Activated CD4-positive, alpha-beta T cell treated with anti-CD3 and anti-CD28 coated beads, Interleukin-2, amount 10 ng/mL, durations not matched to agents 7 days and 5 days (primary cell): ENCODE results near the gene CTPS2. TPM values are rescaled to one million over a fixed set of nuclear protein-coding genes. Genes with fewer than 3 reads are reported as not detected.

Experiments used
- CTCF ChIA-PET: fragments of 350-600 bp; sonication (Branson Sonifier 250); formaldehyde crosslinking; loops from one replicate; lab custom pipeline; 2021; ENCODE audit warnings: antibody characterized with exemption; lab: Charles Lee
- POLR2A ChIA-PET: fragments of 350-600 bp; sonication (Branson Sonifier 250); formaldehyde crosslinking; loops from one replicate; lab custom pipeline; 2021; ENCODE audit warnings: antibody characterized with exemption; lab: Charles Lee
- DNase-seq: peaks from one replicate; pipeline ENCODE4 v3.0.0-alpha.2; 2020
- H3K27ac Mint-ChIP-seq: one replicate; pipeline ENCODE4 v1.8.0; 2021; ENCODE audit warnings: mild to moderate bottlenecking, moderate library complexity, mixed read lengths
- H3K27me3 Mint-ChIP-seq: one replicate; pipeline ENCODE4 v1.8.0; 2021; ENCODE audit warnings: mixed read lengths
- H3K36me3 Mint-ChIP-seq: one replicate; pipeline ENCODE4 v1.8.0; 2021; ENCODE audit warnings: low read depth, mixed read lengths
- H3K4me1 Mint-ChIP-seq: one replicate; pipeline ENCODE4 v1.8.0; 2021; ENCODE audit warnings: mixed read lengths
- H3K4me3 Mint-ChIP-seq: one replicate; pipeline ENCODE4 v1.8.0; 2021; ENCODE audit warnings: mild to moderate bottlenecking, moderate library complexity, mixed read lengths
- H3K9me3 Mint-ChIP-seq: one replicate; pipeline ENCODE4 v1.8.0; 2021; ENCODE audit warnings: mixed read lengths
- total RNA-seq, 2 experiments: library from RNA; stranded (reverse); gene quantifications; one replicate each; pipeline ENCODE4 v1.2.3, GENCODE V29; 2021

The CTPS2 gene
- total RNA-seq, 2 experiments from 2014 or later, result 4.0 to 4.1 TPM

- Mint-ChIP-seq H3K9me3 (no peaks in the 10 kb centered on the region), H3K4me3 (no peak overlapping the region), H3K36me3 (no peaks in the 10 kb centered on the region), H3K27ac (no peak overlapping the region), H3K27me3 (no peaks in the 10 kb centered on the region), H3K4me1 (no peaks in the 10 kb centered on the region)
- no peak for DNase-seq
- ChIA-PET POLR2A (no interaction called here), CTCF (interaction anchor here (0.6 kb wide), 1 partner anchor 398 kb away, joined by 3 read pairs; no protein-coding TSS in a partner anchor)
Measured at GRCh38 chrX:16665089-16665488, 47.4 kb downstream of the CTPS2 start.

GRCh38 chrX:16664626-16665025, 47.8 kb downstream of the CTPS2 start:
- no peaks in the 10 kb centered on the region for H3K27me3 Mint-ChIP-seq
- DNase-seq, result no peak
- no peaks in the 10 kb centered on the region for H3K4me1 Mint-ChIP-seq
- POLR2A ChIA-PET, result no interaction called here
- no peaks in the 10 kb centered on the region for H3K36me3 Mint-ChIP-seq
- H3K27ac Mint-ChIP-seq, result no peak overlapping the region
- H3K4me3 Mint-ChIP-seq, result no peak overlapping the region
- CTCF ChIA-PET, result interaction anchor here (0.6 kb wide), 1 partner anchor 398 kb away, joined by 3 read pairs; no protein-coding TSS in a partner anchor
- no peaks in the 10 kb centered on the region for H3K9me3 Mint-ChIP-seq

DNA sequence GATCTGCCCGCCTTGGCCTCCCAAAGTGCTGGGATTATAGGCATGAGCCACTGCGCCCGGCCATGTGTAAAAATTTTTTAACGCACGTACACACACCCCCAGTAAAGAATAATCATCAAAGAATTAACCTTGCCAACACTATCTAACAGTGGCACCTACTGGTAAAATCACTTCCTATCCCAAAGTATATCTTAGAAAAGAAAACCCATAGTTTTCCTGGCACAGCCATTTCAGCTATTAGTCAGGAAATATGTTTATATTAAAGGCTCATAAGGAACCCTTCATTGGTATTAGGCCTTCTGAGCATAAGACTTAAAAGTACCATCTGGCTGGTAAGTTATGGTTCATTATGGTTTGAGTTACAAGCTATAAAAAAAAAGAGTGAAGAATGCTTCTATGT, 48.4 kb downstream of the CTPS2 start:
- H3K4me3 Mint-ChIP-seq, result no peak overlapping the region
- CTCF ChIA-PET, result no interaction called here
- no peaks in the 10 kb centered on the region for H3K4me1 Mint-ChIP-seq
- H3K27me3 Mint-ChIP-seq, result no peaks in the 10 kb centered on the region
- DNase-seq, result no peak
- H3K27ac Mint-ChIP-seq, result no peak overlapping the region
- no peaks in the 10 kb centered on the region for H3K9me3 Mint-ChIP-seq
- H3K36me3 Mint-ChIP-seq, result no peaks in the 10 kb centered on the region
- POLR2A ChIA-PET, result no interaction called here

GRCh38 chrX:16662402-16662801, 50.1 kb downstream of the CTPS2 start:
- CTCF ChIA-PET, result no interaction called here
- no peaks in the 10 kb centered on the region for H3K27me3 Mint-ChIP-seq
- H3K27ac Mint-ChIP-seq, result no peak overlapping the region

GRCh38 chrX:16661495-16661894, 51.0 kb downstream of the CTPS2 start:
- DNase-seq, result no peak
- POLR2A ChIA-PET, result no interaction called here

More at GRCh38 chrX:16662402-16662801, 50.1 kb downstream of the CTPS2 start:
- no peaks in the 10 kb centered on the region for H3K4me1 Mint-ChIP-seq
- no peaks in the 10 kb centered on the region for H3K9me3 Mint-ChIP-seq
- H3K36me3 Mint-ChIP-seq, result no peaks in the 10 kb centered on the region
- POLR2A ChIA-PET, result no interaction called here
- no peak overlapping the region for H3K4me3 Mint-ChIP-seq
- DNase-seq, result no peak

DNA sequence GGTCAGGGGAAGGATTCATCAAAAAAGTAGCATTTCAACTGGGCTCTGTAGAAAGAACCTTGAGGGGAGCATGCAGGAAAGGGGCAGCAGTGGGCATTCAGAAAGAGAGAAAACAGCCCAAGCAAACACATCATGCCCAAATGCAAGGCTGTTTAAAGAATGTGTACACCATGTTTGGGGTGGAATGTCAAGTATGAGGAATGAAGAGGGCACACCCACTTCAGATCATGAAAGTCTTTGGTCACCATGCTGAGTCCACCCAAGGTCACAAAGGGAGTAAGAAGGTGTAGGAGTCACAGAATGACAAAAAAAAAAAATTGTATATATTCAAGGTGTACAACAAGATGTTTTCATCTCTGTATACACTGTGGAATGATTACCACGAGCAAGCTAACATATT, 53.1 kb downstream of the CTPS2 start:
- H3K27ac Mint-ChIP-seq, result no peak overlapping the region
- H3K4me1 Mint-ChIP-seq, result no peaks in the 10 kb centered on the region
- no peaks in the 10 kb centered on the region for H3K27me3 Mint-ChIP-seq
- H3K36me3 Mint-ChIP-seq, result no peaks in the 10 kb centered on the region
- no peak for DNase-seq
- POLR2A ChIA-PET, result no interaction called here
- CTCF ChIA-PET, result interaction anchor here (0.6 kb wide), 1 partner anchor 676 kb away, joined by 6 read pairs; no protein-coding TSS in a partner anchor
- no peaks in the 10 kb centered on the region for H3K9me3 Mint-ChIP-seq
- H3K4me3 Mint-ChIP-seq, result no peak overlapping the region

More at GRCh38 chrX:16661495-16661894, 51.0 kb downstream of the CTPS2 start:
- Mint-ChIP-seq H3K9me3 (no peaks in the 10 kb centered on the region), H3K4me1 (no peaks in the 10 kb centered on the region), H3K36me3 (no peaks in the 10 kb centered on the region), H3K27me3 (no peaks in the 10 kb centered on the region), H3K4me3 (no peak overlapping the region), H3K27ac (no peak overlapping the region)
- CTCF ChIA-PET, result interaction anchor here (0.7 kb wide), 1 partner anchor 149 kb away, joined by 3 read pairs; no protein-coding TSS in a partner anchor

GRCh38 chrX:16658284-16658683, 54.2 kb downstream of the CTPS2 start:
- DNase-seq, result no peak
- Mint-ChIP-seq H3K27me3 (no peaks in the 10 kb centered on the region), H3K4me3 (no peak overlapping the region), H3K9me3 (no peaks in the 10 kb centered on the region), H3K36me3 (no peaks in the 10 kb centered on the region), H3K4me1 (no peaks in the 10 kb centered on the region), H3K27ac (no peak overlapping the region)
- POLR2A ChIA-PET, result no interaction called here
- CTCF ChIA-PET, result no interaction called here

DNA sequence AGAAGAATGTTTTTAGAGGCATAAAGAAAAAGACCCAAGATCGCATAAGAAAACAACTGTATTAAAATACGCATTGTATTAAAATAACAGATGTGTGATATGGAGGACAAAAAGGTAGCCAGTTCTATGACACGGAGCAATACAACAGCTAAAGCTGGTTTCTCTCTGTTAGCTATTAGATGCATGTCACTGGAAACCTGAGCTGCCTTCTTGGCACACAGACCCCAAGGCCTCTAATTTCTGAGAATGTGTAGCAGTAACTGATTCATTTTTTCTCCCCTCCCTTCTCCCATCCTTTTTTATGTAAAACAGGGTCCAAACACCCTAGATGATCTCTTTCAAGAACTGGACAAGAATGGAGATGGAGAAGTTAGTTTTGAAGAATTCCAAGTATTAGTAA, 58.4 kb downstream of the CTPS2 start:
- no peak overlapping the region for H3K4me3 Mint-ChIP-seq
- POLR2A ChIA-PET, result interaction anchor here (0.6 kb wide), 1 partner anchor 807 kb away, joined by 4 read pairs; no protein-coding TSS in a partner anchor
- no peaks in the 10 kb centered on the region for H3K36me3 Mint-ChIP-seq
- H3K4me1 Mint-ChIP-seq, result no peaks in the 10 kb centered on the region
- DNase-seq, result no peak
- CTCF ChIA-PET, result no interaction called here
- H3K27ac Mint-ChIP-seq, result no peak overlapping the region
- no peaks in the 10 kb centered on the region for H3K27me3 Mint-ChIP-seq
- H3K9me3 Mint-ChIP-seq, result no peaks in the 10 kb centered on the region

- Mint-ChIP-seq H3K36me3 (no peaks in the 10 kb centered on the region), H3K27ac (no peak overlapping the region), H3K4me1 (no peaks in the 10 kb centered on the region), H3K9me3 (no peaks in the 10 kb centered on the region), H3K27me3 (no peaks in the 10 kb centered on the region), H3K4me3 (no peak overlapping the region)
- DNase-seq, result no peak
- CTCF ChIA-PET, result no interaction called here
- POLR2A ChIA-PET, result interaction anchor here (0.6 kb wide), 1 partner anchor 806 kb away, joined by 4 read pairs; no protein-coding TSS in a partner anchor
Measured at GRCh38 chrX:16653424-16653823, 59.0 kb downstream of the CTPS2 start.

DNA sequence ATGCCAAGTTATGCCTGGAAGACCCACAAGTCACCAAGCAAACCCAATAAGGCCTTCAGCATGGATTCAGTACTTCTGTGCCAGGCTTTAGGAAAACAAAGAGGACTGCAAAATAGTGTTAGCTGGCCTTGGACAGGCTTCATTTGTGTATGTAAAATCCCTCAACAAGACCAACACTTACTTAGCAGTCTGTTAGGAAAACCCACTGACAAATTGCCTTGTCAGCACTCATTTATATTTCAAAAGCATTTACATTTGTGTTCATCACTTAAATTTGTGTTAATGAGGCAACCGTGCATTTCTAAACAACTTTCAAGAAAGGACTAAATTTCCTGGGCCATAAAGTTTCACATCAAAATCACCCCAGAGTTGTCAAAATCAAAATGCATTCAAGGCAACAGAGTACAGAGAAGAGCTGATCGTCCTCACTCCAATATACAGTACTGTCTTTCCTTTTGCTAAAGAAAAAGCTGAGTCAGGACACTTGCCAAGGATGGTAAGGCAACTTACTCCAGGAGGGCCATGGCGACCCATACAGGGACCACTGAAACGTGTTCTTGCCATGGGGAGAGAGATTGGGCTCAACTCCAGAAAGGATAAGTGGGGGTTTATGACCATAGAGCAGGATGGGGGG, 61.0 kb downstream of the CTPS2 start:
- Mint-ChIP-seq H3K27me3 (no peaks in the 10 kb centered on the region), H3K36me3 (no peaks in the 10 kb centered on the region), H3K4me3 (no peak overlapping the region), H3K4me1 (no peaks in the 10 kb centered on the region), H3K27ac (no peak overlapping the region), H3K9me3 (no peaks in the 10 kb centered on the region)
- POLR2A ChIA-PET, result no interaction called here
- DNase-seq, result no peak
- CTCF ChIA-PET, result no interaction called here

- ChIA-PET POLR2A (no interaction called here), CTCF (interaction anchor here (1.9 kb wide), 1 partner anchor 9 kb away, joined by 7 read pairs; no protein-coding TSS in a partner anchor)
- no peak for DNase-seq
Measured at GRCh38 chrX:16649858-16650257, 62.6 kb downstream of the CTPS2 start, which contains the start of gene S100G. Gene S100G (plus strand): TSS chrX:16650158. CDS start chrX:16651007, 849 bp downstream.

DNA sequence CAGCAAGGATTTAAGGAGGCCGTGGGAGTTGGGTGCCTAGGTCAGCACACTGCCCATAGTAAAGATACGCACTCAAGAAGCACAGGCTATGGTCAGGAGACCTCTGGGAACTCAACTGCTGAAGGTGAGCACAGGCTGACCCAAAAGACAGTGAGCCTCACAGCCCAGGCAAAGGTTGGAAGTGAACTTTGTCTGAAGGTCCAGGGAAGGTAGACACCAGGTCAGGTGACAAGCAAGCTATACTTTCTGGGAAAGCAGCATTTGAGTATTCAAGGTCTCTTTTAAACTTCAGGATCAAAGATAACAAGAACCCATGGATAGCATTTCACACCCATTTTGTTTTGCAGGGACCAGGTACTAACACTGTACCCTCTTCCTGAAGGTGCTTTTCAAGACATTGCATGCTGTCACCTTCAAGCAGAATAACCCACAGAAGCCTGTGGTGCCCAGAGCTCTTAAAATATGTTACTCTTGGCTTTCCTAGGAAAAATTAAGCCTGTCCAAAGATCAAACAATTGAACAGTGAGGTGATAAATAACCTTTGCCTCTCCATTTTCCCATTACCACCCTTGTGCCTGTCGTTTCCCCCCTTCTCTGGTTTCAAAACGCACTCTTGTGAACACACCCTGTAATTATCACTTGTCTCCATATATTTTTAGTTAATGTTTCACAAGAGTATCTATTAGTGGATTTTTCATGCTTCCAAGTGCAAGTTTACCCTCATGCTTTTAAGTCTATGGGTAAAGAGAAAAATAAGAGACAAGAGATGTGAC, 65.9 kb downstream of the CTPS2 start:
- CTCF ChIA-PET, result no interaction called here
- H3K4me3 Mint-ChIP-seq, result no peak overlapping the region
- H3K27ac Mint-ChIP-seq, result no peak overlapping the region
- no peak for DNase-seq
- no peaks in the 10 kb centered on the region for H3K9me3 Mint-ChIP-seq
- no peaks in the 10 kb centered on the region for H3K4me1 Mint-ChIP-seq
- H3K27me3 Mint-ChIP-seq, result no peaks in the 10 kb centered on the region
- POLR2A ChIA-PET, result interaction anchor here (0.8 kb wide), 1 partner anchor 39 kb away, joined by 3 read pairs; no protein-coding TSS in a partner anchor
- no peaks in the 10 kb centered on the region for H3K36me3 Mint-ChIP-seq

More at GRCh38 chrX:16649858-16650257, 62.6 kb downstream of the CTPS2 start, which contains the start of gene S100G:
- Mint-ChIP-seq H3K36me3 (no peaks in the 10 kb centered on the region), H3K4me3 (no peak within 1 kb of the TSS), H3K9me3 (no peaks in the 10 kb centered on the region), H3K4me1 (no peaks in the 10 kb centered on the region), H3K27ac (no peak within 1 kb of the TSS), H3K27me3 (no peaks in the 10 kb centered on the region)

GRCh38 chrX:16643176-16643575, 69.3 kb downstream of the CTPS2 start:
- no peak for DNase-seq
- no peaks in the 10 kb centered on the region for H3K4me1 Mint-ChIP-seq
- ChIA-PET POLR2A (interaction anchor here (0.6 kb wide), 1 partner anchor 489 kb away, joined by 5 read pairs; no protein-coding TSS in a partner anchor), CTCF (no interaction called here)
- H3K27me3 Mint-ChIP-seq, result no peaks in the 10 kb centered on the region
- no peaks in the 10 kb centered on the region for H3K36me3 Mint-ChIP-seq
- H3K27ac Mint-ChIP-seq, result no peak overlapping the region
- no peaks in the 10 kb centered on the region for H3K9me3 Mint-ChIP-seq
- no peak overlapping the region for H3K4me3 Mint-ChIP-seq
